ENCODE results near the gene UNC45B.

UNC45B gene

DNA sequence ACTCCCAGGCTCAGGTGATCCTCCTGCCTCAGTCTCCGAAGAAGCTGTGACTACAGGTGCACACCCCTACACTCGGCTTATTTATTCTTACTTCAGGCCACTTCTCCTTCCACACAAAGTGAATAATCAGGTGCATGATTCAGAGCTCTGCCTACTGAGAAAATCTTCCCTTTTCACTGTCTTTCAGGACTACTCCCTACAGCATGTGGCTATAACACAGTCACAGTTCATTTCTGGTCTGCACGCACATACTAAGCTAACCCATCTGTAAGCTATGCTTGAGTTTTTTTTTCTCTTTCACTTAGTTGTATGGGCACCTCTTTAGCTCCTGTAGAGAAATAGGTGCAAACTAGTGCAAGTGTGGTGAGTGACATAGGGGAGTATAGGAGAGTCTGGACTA is 87.7 kb downstream of the UNC45B start:
- Histone ChIP-seq H3K36me3 (ENCODE audit: control insufficient read depth, insufficient read depth, low read length) (no peaks in the 10 kb centered on the region), H3K27me3 (ENCODE audit: control insufficient read depth, insufficient read depth, low read length) (peaks cover 2% of the 10 kb centered on the region), H3K9me3 (ENCODE audit: control insufficient read depth, insufficient read depth, low read length) (no peaks in the 10 kb centered on the region), H3K4me3 (ENCODE audit: low read depth, low read length) (no peak overlapping the region), H3K4me1 (ENCODE audit: control insufficient read depth, insufficient read depth, low read length) (no peaks in the 10 kb centered on the region), H3K9ac (ENCODE audit: low read depth, low read length) (no peak overlapping the region)

DNA sequence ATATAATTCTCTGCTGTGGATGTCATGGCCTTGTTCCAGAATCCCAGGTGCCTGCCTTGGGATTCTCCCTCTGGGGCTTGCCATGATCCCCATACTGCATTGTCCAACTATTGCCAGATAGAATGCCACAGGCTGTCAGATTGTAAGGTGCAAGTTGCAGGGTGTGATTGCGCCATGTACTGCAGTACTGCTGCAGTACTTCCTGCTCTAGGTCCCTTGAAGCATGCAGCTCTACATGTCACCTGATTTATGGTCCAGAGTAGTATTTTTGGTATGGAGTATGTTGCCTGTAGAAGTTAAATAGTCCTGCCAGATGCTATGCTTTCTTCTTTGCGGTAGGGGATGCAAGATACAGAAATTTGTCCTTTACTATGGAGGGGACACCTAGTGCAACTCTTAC is 88.3 kb downstream of the UNC45B start:
- peaks cover 2% of the 10 kb centered on the region for H3K27me3 ChIP-seq (ENCODE audit: control insufficient read depth, insufficient read depth, low read length)
- H3K4me3 ChIP-seq (ENCODE audit: low read depth, low read length) = no peak overlapping the region
- no peak overlapping the region for H3K9ac ChIP-seq (ENCODE audit: low read depth, low read length)
- no peaks in the 10 kb centered on the region for H3K36me3 ChIP-seq (ENCODE audit: control insufficient read depth, insufficient read depth, low read length)
- no peaks in the 10 kb centered on the region for H3K9me3 ChIP-seq (ENCODE audit: control insufficient read depth, insufficient read depth, low read length)
- H3K4me1 ChIP-seq (ENCODE audit: control insufficient read depth, insufficient read depth, low read length) = no peaks in the 10 kb centered on the region

DNA sequence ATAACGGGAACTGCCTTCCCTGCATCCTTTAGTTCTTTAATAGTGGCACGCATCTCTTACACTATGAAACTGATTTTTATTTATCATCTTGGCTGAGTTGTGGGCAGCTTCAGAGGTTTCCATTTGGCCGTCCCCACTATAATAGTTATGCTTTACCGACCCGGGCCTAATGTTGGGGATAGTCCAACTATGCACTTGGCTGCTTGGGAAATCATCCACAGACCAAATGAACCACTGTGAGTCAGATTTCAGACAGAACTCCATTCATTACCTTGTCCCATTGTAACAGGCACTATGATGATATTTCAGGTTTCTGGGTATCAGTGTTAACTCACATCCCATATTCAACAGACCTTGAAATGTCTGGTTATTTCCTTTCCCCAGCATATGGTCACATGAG is 89.2 kb downstream of the UNC45B start:
- Histone ChIP-seq H3K4me1 (ENCODE audit: control insufficient read depth, insufficient read depth, low read length) (no peaks in the 10 kb centered on the region), H3K9ac (ENCODE audit: low read depth, low read length) (no peak overlapping the region), H3K4me3 (ENCODE audit: low read depth, low read length) (no peak overlapping the region), H3K9me3 (ENCODE audit: control insufficient read depth, insufficient read depth, low read length) (no peaks in the 10 kb centered on the region), H3K36me3 (ENCODE audit: control insufficient read depth, insufficient read depth, low read length) (no peaks in the 10 kb centered on the region), H3K27me3 (ENCODE audit: control insufficient read depth, insufficient read depth, low read length) (peaks cover 2% of the 10 kb centered on the region)

DNA sequence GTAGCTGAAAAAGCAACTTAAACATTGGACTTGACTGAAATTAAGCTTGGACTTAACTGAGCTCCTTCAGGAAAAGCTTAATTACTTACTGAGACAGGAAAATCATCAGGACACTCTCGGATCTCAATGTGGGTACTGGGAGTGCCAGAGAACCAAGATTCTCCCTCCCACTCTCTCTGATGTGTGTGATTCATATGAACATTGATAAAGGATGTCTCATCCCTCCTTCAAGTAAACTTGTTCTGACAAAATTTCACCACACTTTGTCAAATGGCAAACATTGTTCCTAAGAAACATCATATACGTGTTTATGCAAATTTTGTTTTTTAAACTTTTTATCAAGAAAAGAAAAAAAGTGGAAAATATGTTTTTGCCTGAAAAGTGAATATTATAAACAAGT is 91.2 kb downstream of the UNC45B start:
- no peak overlapping the region for H3K4me3 ChIP-seq (ENCODE audit: low read depth, low read length)
- no peaks in the 10 kb centered on the region for H3K9me3 ChIP-seq (ENCODE audit: control insufficient read depth, insufficient read depth, low read length)
- peaks cover 2% of the 10 kb centered on the region for H3K4me1 ChIP-seq (ENCODE audit: control insufficient read depth, insufficient read depth, low read length)
- H3K27me3 ChIP-seq (ENCODE audit: control insufficient read depth, insufficient read depth, low read length) = peaks cover 4% of the 10 kb centered on the region
- no peaks in the 10 kb centered on the region for H3K36me3 ChIP-seq (ENCODE audit: control insufficient read depth, insufficient read depth, low read length)
- no peak overlapping the region for H3K9ac ChIP-seq (ENCODE audit: low read depth, low read length)
